CD4-positive, alpha-beta T cell (primary cell): ENCODE results near the gene GOLPH3L. TPM values are rescaled to one million over a fixed set of nuclear protein-coding genes. Genes with fewer than 3 reads are reported as not detected.

Experiments used
- ATAC-seq: fragments of 200-7000 bp; cut with Tn5 transposase; one replicate; pipeline ENCODE4 v1.10.0; 2022; ENCODE audit warnings: mild to moderate bottlenecking; ENCODE audit not compliant: poor library complexity
- CTCF ChIA-PET: fragments of 350-600 bp; sonication (Branson Sonifier 250); formaldehyde crosslinking; loops from one replicate; lab custom pipeline; 2021; ENCODE audit warnings: antibody characterized with exemption, inconsistent platforms; lab: Charles Lee
- POLR2A ChIA-PET: fragments of 350-600 bp; sonication (Branson Sonifier 250); formaldehyde crosslinking; loops from one replicate; lab custom pipeline; 2021; ENCODE audit warnings: antibody characterized with exemption, inconsistent platforms; lab: Charles Lee
- DNase-seq, 14 experiments: peaks; one replicate each; pipeline ENCODE4 v3.0.0-alpha.2; 2013 to 2020; ENCODE audit warnings: mixed read lengths in 2 of 14
- H3K27ac ChIP-seq, 2 donors: one replicate each; pipeline versions ENCODE4 v1.5.1 to v1.7.0; 2013; ENCODE audit warnings: low read length in 2 of 2, low read depth in 1 of 2, mild to moderate bottlenecking in 1 of 2
- H3K27me3 ChIP-seq, 2 experiments: 1 replicate in 1 of 2; 2 replicates in 1 of 2; pipeline versions ENCODE4 v1.6.1 to v1.7.0; 2013; ENCODE audit warnings: low read length in 2 of 2, control low read depth in 1 of 2, mild to moderate bottlenecking in 1 of 2, moderate library complexity in 1 of 2; ENCODE audit not compliant: insufficient read depth in 2 of 2, control insufficient read depth in 1 of 2
- H3K36me3 ChIP-seq: one replicate; pipeline ENCODE4 v1.6.1; 2013; ENCODE audit warnings: low read length, control low read depth; ENCODE audit not compliant: insufficient read depth
- H3K4me1 ChIP-seq: one replicate; pipeline ENCODE4 v1.6.1; 2013; ENCODE audit warnings: low read length, control low read depth; ENCODE audit not compliant: insufficient read depth
- H3K4me3 ChIP-seq: one replicate; pipeline ENCODE4 v1.5.1; 2013; ENCODE audit warnings: mild to moderate bottlenecking, low read length, moderate library complexity
- H3K9me3 ChIP-seq, 2 experiments: 1 replicate in 1 of 2; 2 replicates in 1 of 2; pipeline versions ENCODE4 v1.6.1 to v1.7.0; 2013; ENCODE audit warnings: low read length in 2 of 2, mild to moderate bottlenecking in 2 of 2, control low read depth in 1 of 2, moderate library complexity in 1 of 2; ENCODE audit not compliant: control insufficient read depth in 1 of 2, insufficient read depth in 1 of 2
- H3K27ac Mint-ChIP-seq: one replicate; pipeline ENCODE4 v1.8.0; 2020; ENCODE audit warnings: mixed read lengths
- H3K27me3 Mint-ChIP-seq: one replicate; pipeline ENCODE4 v1.8.0; 2021; ENCODE audit warnings: mixed read lengths
- H3K36me3 Mint-ChIP-seq: one replicate; pipeline ENCODE4 v1.8.0; 2021; ENCODE audit warnings: low read depth, mixed read lengths
- H3K4me1 Mint-ChIP-seq: one replicate; pipeline ENCODE4 v1.8.0; 2021; ENCODE audit warnings: low read depth, mixed read lengths
- H3K4me3 Mint-ChIP-seq: one replicate; pipeline ENCODE4 v1.8.0; 2020; ENCODE audit warnings: mild to moderate bottlenecking, mixed read lengths
- H3K9me3 Mint-ChIP-seq: one replicate; pipeline ENCODE4 v1.8.0; 2020; ENCODE audit warnings: mixed read lengths
- intact Hi-C, 2 experiments: fragments of 100-400 bp; cut with DNase I in 1 of 2; cut with micrococcal nuclease in 1 of 2; formaldehyde crosslinking; loops; one replicate each; pipeline versions ENCODE4 v1.15.1 to v1.9.0; 2023 to 2025; cut with DNase I, micrococcal nuclease
- total RNA-seq, 174 experiments: library from RNA in 2 of 174; stranded (reverse) in 2 of 174; gene quantifications; one replicate each; pipeline ENCODE4 v1.2.3 and lab custom pipeline; 2021 to 2026
- TF ChIP-seq, protein P1 (sequence below): fragments of 200-600 bp; IDR thresholded peaks from one replicate; pipeline ENCODE4 v1.8.0; 2022; ENCODE audit warnings: antibody characterized with exemption, mild to moderate bottlenecking

Gene GOLPH3L
- total RNA-seq, 2 experiments from 2014 or later: 2.4 to 2.6 TPM

DNA sequence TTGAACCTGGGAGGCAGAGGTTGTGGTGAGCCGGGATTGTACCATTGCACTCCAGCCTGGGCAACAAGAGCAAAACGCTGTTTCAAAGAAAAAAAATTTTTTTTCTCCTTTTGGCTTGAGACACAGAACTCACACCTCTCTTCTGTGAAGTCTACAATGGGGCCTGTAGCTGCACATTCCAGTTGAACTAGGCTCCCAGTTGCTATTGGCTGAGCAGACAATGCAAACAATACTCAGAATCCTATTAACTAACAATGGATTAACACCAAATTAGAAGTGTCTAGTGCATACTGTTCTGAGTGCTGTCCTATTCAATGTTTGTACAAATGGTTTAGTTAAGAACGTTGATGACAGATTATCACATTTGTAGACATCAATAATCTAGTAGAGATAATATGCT is 100.0 kb downstream of the GOLPH3L start:
- POLR2A ChIA-PET: no interaction called here
- Histone ChIP-seq H3K27me3 (no peaks in the 10 kb centered on the region), H3K4me3 (no peak overlapping the region), H3K36me3 (peaks cover 10% of the 10 kb centered on the region), H3K9me3 (no peaks in the 10 kb centered on the region), H3K27ac (no peak overlapping the region), H3K4me1 (peaks cover 4% of the 10 kb centered on the region)
- TF ChIP-seq, protein P1, sequence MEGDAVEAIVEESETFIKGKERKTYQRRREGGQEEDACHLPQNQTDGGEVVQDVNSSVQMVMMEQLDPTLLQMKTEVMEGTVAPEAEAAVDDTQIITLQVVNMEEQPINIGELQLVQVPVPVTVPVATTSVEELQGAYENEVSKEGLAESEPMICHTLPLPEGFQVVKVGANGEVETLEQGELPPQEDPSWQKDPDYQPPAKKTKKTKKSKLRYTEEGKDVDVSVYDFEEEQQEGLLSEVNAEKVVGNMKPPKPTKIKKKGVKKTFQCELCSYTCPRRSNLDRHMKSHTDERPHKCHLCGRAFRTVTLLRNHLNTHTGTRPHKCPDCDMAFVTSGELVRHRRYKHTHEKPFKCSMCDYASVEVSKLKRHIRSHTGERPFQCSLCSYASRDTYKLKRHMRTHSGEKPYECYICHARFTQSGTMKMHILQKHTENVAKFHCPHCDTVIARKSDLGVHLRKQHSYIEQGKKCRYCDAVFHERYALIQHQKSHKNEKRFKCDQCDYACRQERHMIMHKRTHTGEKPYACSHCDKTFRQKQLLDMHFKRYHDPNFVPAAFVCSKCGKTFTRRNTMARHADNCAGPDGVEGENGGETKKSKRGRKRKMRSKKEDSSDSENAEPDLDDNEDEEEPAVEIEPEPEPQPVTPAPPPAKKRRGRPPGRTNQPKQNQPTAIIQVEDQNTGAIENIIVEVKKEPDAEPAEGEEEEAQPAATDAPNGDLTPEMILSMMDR: no peak
- DNase-seq (no peak), ATAC-seq (no peak)
- no peak overlapping the region for H3K4me3 Mint-ChIP-seq
- CTCF ChIA-PET: no interaction called here
- no peaks in the 10 kb centered on the region for H3K27me3 Mint-ChIP-seq
- H3K27ac Mint-ChIP-seq: peak overlapping the region; percentile 37
- H3K9me3 Mint-ChIP-seq: no peaks in the 10 kb centered on the region
- H3K36me3 Mint-ChIP-seq: peaks cover 18% of the 10 kb centered on the region
- peaks cover 10% of the 10 kb centered on the region for H3K4me1 Mint-ChIP-seq
- intact Hi-C loops: no loop called here

Other genes with a start within 250 kb of the GOLPH3L start
- gene TARS2, start 209.7 kb downstream of the GOLPH3L start, total RNA-seq: 10 to 100 TPM; 22.8 to 25.3 TPM
- gene ECM1, start 189.0 kb downstream of the GOLPH3L start, total RNA-seq: under 1 TPM in 1 of 2 experiments, not detected in 1; 0.31 TPM
- not detected for gene FALEC, start 181.4 kb downstream of the GOLPH3L start, total RNA-seq
- gene ADAMTSL4, start 147.7 kb downstream of the GOLPH3L start, total RNA-seq: under 1 TPM; 0.16 to 0.22 TPM
- 100 to 1,000 TPM; 737 to 747 TPM for gene MCL1, start 117.5 kb downstream of the GOLPH3L start, total RNA-seq
- gene ENSA, start 67.5 kb downstream of the GOLPH3L start, total RNA-seq: 100 to 1,000 TPM; 132 to 137 TPM
- not detected for gene HORMAD1, start 23.7 kb upstream of the GOLPH3L start, total RNA-seq
- 10 to 100 TPM; 83.1 to 83.5 TPM for gene CTSS, start 68.6 kb upstream of the GOLPH3L start, total RNA-seq
- gene CTSK, start 111.1 kb upstream of the GOLPH3L start, total RNA-seq: 10 to 100 TPM; 11.2 to 11.8 TPM
- 10 to 100 TPM; 18.8 to 21.5 TPM for gene ARNT, start 179.4 kb upstream of the GOLPH3L start, total RNA-seq
- not detected for gene CTXND2, start 190.0 kb upstream of the GOLPH3L start, total RNA-seq
- gene SETDB1, start 229.2 kb upstream of the GOLPH3L start, total RNA-seq: 10 to 100 TPM; 39.4 to 40.4 TPM